GM12801 (cell line): ENCODE results near the gene HOXB1.

Experiments used
- CTCF ChIP-seq: IDR thresholded peaks from one replicate; pipeline ENCODE4 v1.5.1; 2011; ENCODE audit warnings: control low read depth; ENCODE audit not compliant: insufficient read length; ENCODE audit errors: extremely low read depth

Gene HOXB1

DNA sequence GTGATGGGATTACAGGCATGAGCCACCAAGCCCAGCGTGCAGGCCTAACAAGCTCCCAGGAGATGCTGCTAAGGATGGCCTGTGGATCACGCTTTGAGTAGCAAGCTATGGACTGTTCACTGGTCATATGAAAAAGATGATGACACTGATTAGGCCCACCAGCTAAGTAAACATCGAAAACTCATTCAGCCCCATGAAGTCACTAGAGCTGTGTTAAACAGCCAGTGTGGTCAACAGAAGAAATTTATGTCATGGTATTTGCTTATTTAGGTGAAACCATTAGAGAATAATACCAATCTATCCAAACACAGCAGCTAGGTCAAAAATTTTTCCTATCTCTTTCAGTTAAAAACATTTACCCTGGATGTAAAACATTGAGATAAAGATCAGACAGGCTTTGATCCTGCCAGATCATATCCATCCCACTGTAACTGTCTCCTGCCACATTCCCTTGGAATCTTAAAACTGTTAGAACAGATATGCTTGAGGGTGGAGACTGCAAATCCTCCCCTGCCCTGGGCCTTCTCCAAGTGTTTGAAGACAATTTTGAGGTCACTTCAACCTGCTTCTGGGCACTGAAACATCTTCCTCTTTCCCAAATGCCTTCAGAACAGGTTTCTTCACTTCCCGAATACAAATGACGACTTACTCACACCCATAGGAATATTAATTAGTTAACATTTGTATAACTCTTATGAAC, 30.9 kb downstream of the HOXB1 start:
- no peak for TF ChIP-seq CTCF

DNA sequence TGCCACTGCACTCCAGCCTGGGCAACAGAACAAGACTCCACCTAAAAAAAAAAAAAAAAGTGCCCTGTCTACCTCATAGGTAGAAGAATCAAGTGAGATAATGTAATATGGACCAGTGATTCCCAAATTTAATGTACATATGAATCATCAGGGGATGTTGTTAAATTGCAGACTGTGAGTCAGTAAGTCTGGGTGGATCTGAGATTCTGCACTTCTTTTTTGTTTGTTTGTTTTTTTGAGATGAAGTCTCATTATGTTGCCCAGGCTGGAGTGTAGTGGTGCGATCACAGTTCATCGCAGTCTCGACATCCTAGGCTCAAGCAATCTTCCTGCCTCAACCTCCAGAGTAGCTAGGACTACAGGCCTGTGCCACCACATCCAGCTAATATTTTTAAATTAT, 31.6 kb downstream of the HOXB1 start:
- no peak for TF ChIP-seq CTCF

- no peak for TF ChIP-seq CTCF
Measured at GRCh38 chr17:48498164-48498850, 32.5 kb downstream of the HOXB1 start.

GRCh38 chr17:48497103-48497502, 33.7 kb downstream of the HOXB1 start:
- no peak for TF ChIP-seq CTCF

DNA sequence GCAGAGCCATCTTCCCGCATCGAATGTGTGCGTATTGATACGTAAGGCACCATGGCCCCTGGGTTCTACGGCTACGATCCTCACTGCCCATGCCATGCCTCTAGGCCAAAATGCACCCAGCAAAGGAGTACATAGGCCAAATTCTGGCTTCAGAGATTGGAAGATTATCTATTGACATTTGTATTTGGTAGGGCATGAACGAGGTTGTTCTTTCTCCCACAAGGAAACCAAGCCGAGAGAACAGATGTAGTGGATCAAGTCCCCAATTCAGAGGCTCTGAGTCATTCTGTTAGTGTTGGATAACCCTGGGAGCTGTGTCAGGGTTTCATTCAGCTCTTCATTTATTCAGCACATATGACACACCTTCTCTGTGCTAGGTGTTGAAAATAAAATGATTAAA, 36.5 kb downstream of the HOXB1 start:
- TF ChIP-seq CTCF: no peak

- TF ChIP-seq CTCF: no peak
Measured at GRCh38 chr17:48492401-48493298, 38.2 kb downstream of the HOXB1 start.
